ENCODE results near the gene CAND1. TPM values are rescaled to one million over a fixed set of nuclear protein-coding genes. Genes with fewer than 3 reads are reported as not detected.

Gene CAND1
- total and polyA plus RNA-seq, 9 of the 15 experiments (the other 6 are each of a cell fraction or from before 2014, with no cell fraction given), result 24.0 to 167 (median 77.5) TPM

- peak; percentile 26 for FAIRE-seq
Measured at GRCh38 chr12:67280572-67280971, 11.4 kb downstream of the CAND1 start.

More at GRCh38 chr12:67280572-67280971, 11.4 kb downstream of the CAND1 start:
- intact Hi-C loops (cut with micrococcal nuclease) (no loop called here), in situ Hi-C loops (cut with MboI) (no loop called here)
- Histone ChIP-seq H2AFZ (ENCODE audit: low read depth, low read length) (no peak overlapping the region), H3K4me1 (replicated peaks in 1 of 2; ENCODE audit: control insufficient read depth in 2 of 2, insufficient read depth in 2 of 2, low read length in 2 of 2) (peaks cover 0 to 8% of the 10 kb centered on the region in 2 experiments; a peak in 2 of 5 replicates), H3K9me3 (replicated peaks; ENCODE audit: control insufficient read depth, insufficient read depth, low read depth, low read length) (no peaks in the 10 kb centered on the region), H3K9me1 (ENCODE audit: control insufficient read depth, insufficient read depth, low read length) (no peaks in the 10 kb centered on the region), H3K4me2 (ENCODE audit: insufficient read depth, low read length) (no peak overlapping the region), H3K27ac (ENCODE audit: extremely low read depth, low read depth, low read length) (no peak overlapping the region), H3K27me3 (ENCODE audit: control insufficient read depth in 2 of 2, insufficient read depth in 2 of 2, low read length in 2 of 2) (no peaks in the 10 kb centered on the region), H3K4me3 (no peak overlapping the region), H3K9ac (ENCODE audit: insufficient read depth in 1 of 2, low read depth in 2 of 2, low read length in 2 of 2) (no peak overlapping the region), H3K36me3 (ENCODE audit: control insufficient read depth, insufficient read depth, low read length) (peaks cover 58% of the 10 kb centered on the region), H4K20me1 (replicated peaks; ENCODE audit: control insufficient read depth, insufficient read depth, low read length) (peaks cover 9% of the 10 kb centered on the region; the same call in 1 of the 2 replicates), H3K79me2 (ENCODE audit: control insufficient read depth, insufficient read depth, low read length) (peaks cover 91% of the 10 kb centered on the region)
- CTCF ChIA-PET (ENCODE audit: low intra/inter-chr PET ratio), result no interaction called here
- no TSS peak for BruUV-seq (replicated peaks)
- WGBS (ENCODE audit: insufficient coverage, low coverage, missing lambda C conversion rate), result 50% methylated on average over 1 of the region's 2 CpGs
- TF ChIP-seq UBTF (IDR thresholded peaks at IDR 0.05; ENCODE audit: borderline replicate concordance in 1 of 2, low read depth in 2 of 2, low read length in 2 of 2), result no peak
- TF ChIP-seq, protein P1, sequence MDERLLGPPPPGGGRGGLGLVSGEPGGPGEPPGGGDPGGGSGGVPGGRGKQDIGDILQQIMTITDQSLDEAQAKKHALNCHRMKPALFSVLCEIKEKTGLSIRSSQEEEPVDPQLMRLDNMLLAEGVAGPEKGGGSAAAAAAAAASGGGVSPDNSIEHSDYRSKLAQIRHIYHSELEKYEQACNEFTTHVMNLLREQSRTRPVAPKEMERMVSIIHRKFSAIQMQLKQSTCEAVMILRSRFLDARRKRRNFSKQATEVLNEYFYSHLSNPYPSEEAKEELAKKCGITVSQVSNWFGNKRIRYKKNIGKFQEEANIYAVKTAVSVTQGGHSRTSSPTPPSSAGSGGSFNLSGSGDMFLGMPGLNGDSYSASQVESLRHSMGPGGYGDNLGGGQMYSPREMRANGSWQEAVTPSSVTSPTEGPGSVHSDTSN (CRISPR knock-in tag; IDR thresholded peaks at IDR 0.05; ENCODE audit: low read depth), result no peak
- TF ChIP-seq, protein P1 (tag; conservative IDR thresholded peaks at IDR 0.05; ENCODE audit: low read depth), result 0 out of 2 replicates have a peak, but pooled peaks have one; percentile 24
- no peak for TF ChIP-seq ZBTB34 (CRISPR knock-in tag; IDR thresholded peaks at IDR 0.05)
- ATAC-seq (no peak), DNase-seq (ENCODE audit: extremely low read depth in 1 of 4, low spot score in 3 of 4) (no peak)
- POLR2A ChIA-PET, result interaction anchor here (1.9 to 3.5 kb wide), 2 partner anchors 7 to 11 kb away, joined by 5 to 27 read pairs; partner anchors contain the start of gene CAND1

All from K562 (cell line).